ENCODE measurements around the gene PPP2R3C.
"Not testable (repeated sequence)": the region's sequence is repeated elsewhere in the genome, so short reads cannot be mapped to it uniquely, and the experiment has no call there.

The PPP2R3C gene

GRCh38 chr14:35051796-35052195, 70.0 kb downstream of the PPP2R3C start:
- peak; percentile 14 for DNase-seq

GRCh38 chr14:35050652-35051051, 71.1 kb downstream of the PPP2R3C start:
- peak; percentile 65 for DNase-seq

- no peak for DNase-seq
Observed at GRCh38 chr14:35047976-35048513, 73.7 kb downstream of the PPP2R3C start.

GRCh38 chr14:35046751-35047536, 74.8 kb downstream of the PPP2R3C start:
- DNase-seq: no peak

- peak; percentile 96 for DNase-seq
Observed at GRCh38 chr14:35046048-35046750, 75.6 kb downstream of the PPP2R3C start, which contains the start of gene FAM177A1. FAM177A1 (plus strand) TSS chr14:35046272; CDS start chr14:35046464, 192 bp downstream.

- no peak for DNase-seq
Observed at GRCh38 chr14:35045798-35046047, 76.1 kb downstream of the PPP2R3C start.

- no peak for DNase-seq
Observed at GRCh38 chr14:35044939-35045797, 76.6 kb downstream of the PPP2R3C start.

GRCh38 chr14:35043046-35043445, 78.7 kb downstream of the PPP2R3C start:
- no peak for DNase-seq

- DNase-seq: no peak
Observed at GRCh38 chr14:35042632-35043031, 79.2 kb downstream of the PPP2R3C start.

- not testable (repeated sequence) for DNase-seq
Observed at GRCh38 chr14:35038312-35038711, 83.5 kb downstream of the PPP2R3C start.
